Measurements from ENCODE around the gene ZGRF1.

The ZGRF1 gene

GRCh38 chr4:112647785-112648184 lies 11.1 kb upstream of the ZGRF1 start:
- no peaks in the 10 kb centered on the region for H3K4me1 ChIP-seq (ENCODE audit: control insufficient read depth, insufficient read depth, low read length)
- TF ChIP-seq ZNF404 (tag by site-specific recombination; IDR thresholded peaks at IDR 0.05) = no peak
- TF ChIP-seq ZFHX2 (tag by site-specific recombination; conservative IDR thresholded peaks at IDR 0.05) = 0 out of 2 replicates have a peak, but pooled peaks have one; percentile 18
- no peak for TF ChIP-seq OVOL3 (tag by site-specific recombination; IDR thresholded peaks at IDR 0.05)
- TF ChIP-seq ZNF10 (tag by site-specific recombination; IDR thresholded peaks at IDR 0.05) = peak; percentile 94
- no peak for TF ChIP-seq ZNF701 (tag by site-specific recombination; IDR thresholded peaks at IDR 0.05)
- TF ChIP-seq ZNF112 (tag by site-specific recombination; IDR thresholded peaks at IDR 0.05) = no peak
- no peak for TF ChIP-seq ZNF707 (tag by site-specific recombination; IDR thresholded peaks at IDR 0.05)
- no peak for TF ChIP-seq ZNF449 (tag by site-specific recombination; IDR thresholded peaks at IDR 0.05)
- no peak for TF ChIP-seq YY2 (tag by site-specific recombination; IDR thresholded peaks at IDR 0.05)
- H3K4me3 ChIP-seq (ENCODE audit: low read depth, low read length) = no peak overlapping the region
- ChIA-PET CTCF (no interaction called here), POLR2A (no interaction called here)
- no peak overlapping the region for H3K27ac ChIP-seq (ENCODE audit: extremely low read depth, low read depth, low read length)
- no peaks in the 10 kb centered on the region for H3K9me3 ChIP-seq (ENCODE audit: control insufficient read depth, insufficient read depth, low read depth, low read length)
- H3K36me3 ChIP-seq (ENCODE audit: control insufficient read depth in 2 of 2, insufficient read depth in 1 of 2, low read length in 2 of 2) = peaks cover 22 to 63% of the 10 kb centered on the region in 2 experiments

- ChIA-PET POLR2A (no interaction called here), CTCF (interaction anchor here (0.7 to 1.7 kb wide), 3 partner anchors 119 to 320 kb away, joined by 3 to 7 read pairs (median 4); no protein-coding TSS in a partner anchor)
- TF ChIP-seq SP3 (tag by site-specific recombination; IDR thresholded peaks at IDR 0.05) = no peak
- no peak for TF ChIP-seq ZNF138 (tag by site-specific recombination; IDR thresholded peaks at IDR 0.05; ENCODE audit: borderline replicate concordance)
- TF ChIP-seq PRDM2 (tag by site-specific recombination; IDR thresholded peaks at IDR 0.05; ENCODE audit: borderline replicate concordance) = no peak
- TF ChIP-seq BCL11B (tag by site-specific recombination; IDR thresholded peaks at IDR 0.05; ENCODE audit: low read depth) = no peak
- TF ChIP-seq TSHZ1 (tag by site-specific recombination; IDR thresholded peaks at IDR 0.05; ENCODE audit: borderline replicate concordance) = no peak
- no peak for TF ChIP-seq HOXD13 (CRISPR knock-in tag; IDR thresholded peaks at IDR 0.05; ENCODE audit: borderline replicate concordance)
- TF ChIP-seq PRDM10 (tag by site-specific recombination; IDR thresholded peaks at IDR 0.05) = no peak
- no peak for TF ChIP-seq ZNF114 (tag by site-specific recombination; IDR thresholded peaks at IDR 0.05)
- no peak for TF ChIP-seq GLIS1 (tag by site-specific recombination; IDR thresholded peaks at IDR 0.05)
- TF ChIP-seq ZNF175 (tag by site-specific recombination; IDR thresholded peaks at IDR 0.05) = no peak
Measured at GRCh38 chr4:112646632-112647537, 10.2 kb upstream of the ZGRF1 start.

More at GRCh38 chr4:112646632-112647537, 10.2 kb upstream of the ZGRF1 start:
- H3K4me1 ChIP-seq (ENCODE audit: control insufficient read depth, insufficient read depth, low read length) = no peaks in the 10 kb centered on the region
- H3K27ac ChIP-seq (ENCODE audit: extremely low read depth, low read depth, low read length) = no peak overlapping the region
- no peaks in the 10 kb centered on the region for H3K9me3 ChIP-seq (ENCODE audit: control insufficient read depth, insufficient read depth, low read depth, low read length)
- peaks cover 22 to 60% of the 10 kb centered on the region in 2 experiments for H3K36me3 ChIP-seq (ENCODE audit: control insufficient read depth in 2 of 2, insufficient read depth in 1 of 2, low read length in 2 of 2)
- no peak overlapping the region for H3K4me3 ChIP-seq (ENCODE audit: low read depth, low read length)

Data from HEK293 (cell line).